GM13976 (cell line): Measurements from ENCODE around the gene XAF1.
"Not testable (repeated sequence)": the region's sequence is repeated elsewhere in the genome, so short reads cannot be mapped to it uniquely, and the experiment has no call there.

Source experiments
- DNase-seq: peaks from one replicate; pipeline ENCODE4 v3.0.0; 2012; ENCODE audit warnings: low spot score
- in situ Hi-C: fragments of 300-500 bp; cut with MboI; formaldehyde crosslinking; loops from one replicate; pipeline ENCODE4 v1.12.0; 2022; ENCODE audit warnings: low sequenced_read_pairs, mixed read lengths, inconsistent platforms; ENCODE audit not compliant: unreplicated experiment
- TF ChIP-seq, protein P1 (sequence below): IDR thresholded peaks from 2 replicates; pipeline ENCODE4 v1.5.1; 2012; ENCODE audit warnings: borderline replicate concordance, mild to moderate bottlenecking; ENCODE audit not compliant: insufficient read depth; ENCODE audit errors: extremely low read depth, missing control alignments, control extremely low read depth

XAF1 gene

GRCh38 chr17:6721744-6722143, 34.1 kb upstream of the XAF1 start:
- no peak for DNase-seq
- in situ Hi-C loops, result no loop called here
- TF ChIP-seq, protein P1, sequence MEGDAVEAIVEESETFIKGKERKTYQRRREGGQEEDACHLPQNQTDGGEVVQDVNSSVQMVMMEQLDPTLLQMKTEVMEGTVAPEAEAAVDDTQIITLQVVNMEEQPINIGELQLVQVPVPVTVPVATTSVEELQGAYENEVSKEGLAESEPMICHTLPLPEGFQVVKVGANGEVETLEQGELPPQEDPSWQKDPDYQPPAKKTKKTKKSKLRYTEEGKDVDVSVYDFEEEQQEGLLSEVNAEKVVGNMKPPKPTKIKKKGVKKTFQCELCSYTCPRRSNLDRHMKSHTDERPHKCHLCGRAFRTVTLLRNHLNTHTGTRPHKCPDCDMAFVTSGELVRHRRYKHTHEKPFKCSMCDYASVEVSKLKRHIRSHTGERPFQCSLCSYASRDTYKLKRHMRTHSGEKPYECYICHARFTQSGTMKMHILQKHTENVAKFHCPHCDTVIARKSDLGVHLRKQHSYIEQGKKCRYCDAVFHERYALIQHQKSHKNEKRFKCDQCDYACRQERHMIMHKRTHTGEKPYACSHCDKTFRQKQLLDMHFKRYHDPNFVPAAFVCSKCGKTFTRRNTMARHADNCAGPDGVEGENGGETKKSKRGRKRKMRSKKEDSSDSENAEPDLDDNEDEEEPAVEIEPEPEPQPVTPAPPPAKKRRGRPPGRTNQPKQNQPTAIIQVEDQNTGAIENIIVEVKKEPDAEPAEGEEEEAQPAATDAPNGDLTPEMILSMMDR, result no peak

DNA sequence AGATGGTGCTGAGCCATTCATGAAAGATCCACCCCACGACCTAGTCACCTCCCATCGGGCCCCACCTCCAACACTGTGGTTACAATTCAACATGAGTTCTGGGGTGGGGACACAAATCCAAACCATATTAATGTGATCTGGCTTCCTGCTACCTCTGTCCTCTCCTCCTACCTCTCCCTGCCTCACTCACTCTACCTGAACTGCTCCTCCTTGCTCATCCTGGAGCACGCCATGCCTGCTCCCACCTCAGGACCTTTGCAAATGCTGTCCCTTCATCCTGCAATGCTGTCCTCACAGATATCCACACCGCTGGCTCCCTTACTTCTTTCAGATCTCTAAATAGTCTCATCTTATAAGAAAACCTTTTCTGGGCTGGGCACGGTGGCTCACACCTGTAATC, 31.8 kb upstream of the XAF1 start:
- no peak for DNase-seq
- TF ChIP-seq, protein P1, result no peak
- in situ Hi-C loops, result no loop called here

DNA sequence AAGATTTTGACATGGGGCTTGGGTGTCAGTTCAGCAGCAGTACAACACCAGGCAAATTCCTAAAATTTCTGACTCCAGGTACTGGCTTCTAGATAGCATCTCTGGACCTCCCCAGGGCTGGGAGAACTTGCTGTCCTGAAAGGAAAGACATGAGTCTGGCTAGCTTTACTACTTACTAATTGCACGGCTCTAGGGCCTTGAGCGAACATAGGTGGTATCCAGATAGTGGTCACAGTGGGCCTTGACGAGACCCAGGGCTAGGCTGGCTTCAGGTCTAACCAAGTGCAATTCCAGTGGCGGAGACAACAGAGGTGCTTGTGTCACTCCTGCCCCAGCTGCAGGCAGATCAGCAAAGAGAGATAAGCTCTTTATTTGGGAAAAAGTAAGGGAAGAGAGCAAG, 26.3 kb upstream of the XAF1 start:
- no peak for DNase-seq
- TF ChIP-seq, protein P1, result no peak
- in situ Hi-C loops, result no loop called here

DNA sequence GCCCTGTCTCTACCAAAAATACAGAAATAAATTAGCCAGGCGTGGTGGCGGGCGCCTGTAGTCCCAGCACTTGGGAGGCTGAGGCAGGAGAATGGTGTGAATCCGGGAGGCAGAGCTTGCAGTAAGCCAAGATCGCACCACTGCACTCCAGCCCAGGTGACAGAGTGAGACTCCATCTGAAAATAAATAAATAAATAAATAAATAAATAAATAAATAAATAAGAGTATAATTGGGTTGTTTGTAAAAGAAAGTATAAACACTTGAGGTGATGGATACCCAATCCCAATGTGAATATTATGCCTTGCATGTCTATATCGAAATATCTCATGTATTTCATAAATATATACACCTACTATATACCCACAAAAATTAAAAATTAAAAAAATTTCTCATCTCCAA, 9.2 kb upstream of the XAF1 start:
- in situ Hi-C loops, DNase-seq: not testable (repeated sequence)

DNA sequence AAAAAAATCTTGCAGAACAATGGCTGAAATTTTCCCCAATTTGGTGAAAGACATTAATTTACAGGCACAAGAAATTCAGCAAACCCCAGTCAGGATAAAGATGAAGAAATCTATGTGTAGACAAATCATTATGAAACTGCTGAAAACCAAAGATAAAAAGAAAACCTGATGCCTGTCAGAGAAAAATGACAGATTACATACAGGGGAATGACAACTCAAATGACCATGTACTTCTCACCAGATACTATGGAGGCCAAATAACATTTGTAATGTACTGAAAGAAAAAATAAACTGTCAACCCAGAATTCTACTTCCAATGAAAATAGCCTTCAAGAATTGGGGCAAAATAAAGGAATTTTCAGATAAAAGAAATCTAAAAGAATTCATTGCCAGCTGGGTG, 7.2 kb upstream of the XAF1 start:
- TF ChIP-seq, protein P1, result no peak
- no peak for DNase-seq
- in situ Hi-C loops, result no loop called here

GRCh38 chr17:6749519-6749918, 6.3 kb upstream of the XAF1 start:
- in situ Hi-C loops, result no loop called here
- TF ChIP-seq, protein P1, result no peak
- no peak for DNase-seq

GRCh38 chr17:6752068-6752909, 3.6 kb upstream of the XAF1 start:
- in situ Hi-C loops, result no loop called here
- DNase-seq, result no peak
- TF ChIP-seq, protein P1, result no peak
